PC-9 (cell line): Measurements from ENCODE around the gene CTSE. TPM values are rescaled to one million over a fixed set of nuclear protein-coding genes. Genes with fewer than 3 reads are reported as not detected.

Experiments used
- BruUV-seq: library from RNA; stranded (reverse); fragments of 400-500 nt; replicated peaks from 2 replicates; lab custom pipeline; 2021; lab: Mats Ljungman, UMichigan
- CTCF ChIA-PET: fragments of 300-600 bp; sonication (Branson Sonifier 250); formaldehyde crosslinking; loops from one replicate; lab custom pipeline; 2022; ENCODE audit warnings: antibody characterized with exemption; lab: Charles Lee
- POLR2A ChIA-PET: fragments of 300-600 bp; sonication (Branson Sonifier 250); formaldehyde crosslinking; loops from one replicate; lab custom pipeline; 2022; ENCODE audit warnings: antibody characterized with exemption; ENCODE audit not compliant: unreplicated experiment; lab: Charles Lee
- DNase-seq, 2 experiments: peaks; one replicate each; pipeline versions ENCODE4 v3.0.0 to v3.0.0-alpha.2; 2015 to 2022; ENCODE audit warnings: mixed read lengths in 1 of 2
- H2AFZ ChIP-seq: fragments of 200-600 bp; sonication (generic); 2 replicates; pipeline ENCODE4 v1.8.1; 2017; ENCODE audit warnings: antibody characterized with exemption
- H3F3A ChIP-seq: fragments of 200-600 bp; sonication (generic); 2 replicates; pipeline ENCODE4 v1.8.1; 2017; ENCODE audit warnings: antibody characterized with exemption, mild to moderate bottlenecking, low read depth; ENCODE audit not compliant: insufficient read depth
- H3K27ac ChIP-seq: fragments of 200-600 bp; sonication (generic); 2 replicates; pipeline ENCODE4 v1.6.1; 2016; ENCODE audit warnings: mixed run types
- H3K27me3 ChIP-seq: fragments of 200-600 bp; sonication (generic); 2 replicates; pipeline ENCODE4 v1.6.1; 2016; ENCODE audit warnings: low read depth, mixed run types; ENCODE audit not compliant: insufficient read depth
- H3K36me3 ChIP-seq: fragments of 200-600 bp; sonication (generic); 2 replicates; pipeline ENCODE4 v1.6.1; 2016; ENCODE audit warnings: low read depth, mixed run types
- H3K4me1 ChIP-seq: fragments of 200-600 bp; sonication (generic); replicated peaks from 2 replicates; pipeline ENCODE4 v1.6.1; 2016; ENCODE audit warnings: mixed run types; ENCODE audit not compliant: insufficient read depth
- H3K4me2 ChIP-seq: fragments of 200-600 bp; sonication (generic); 2 replicates; pipeline ENCODE4 v1.6.1; 2017; ENCODE audit warnings: mixed run types
- H3K4me3 ChIP-seq: fragments of 200-600 bp; sonication (generic); 2 replicates; pipeline ENCODE4 v1.6.1; 2016; ENCODE audit warnings: mixed run types
- H3K79me2 ChIP-seq: fragments of 200-600 bp; sonication (generic); 2 replicates; pipeline ENCODE4 v1.6.1; 2017; ENCODE audit warnings: low read depth, mixed run types
- H3K9me2 ChIP-seq: fragments of 200-600 bp; sonication (generic); 2 replicates; pipeline ENCODE4 v1.8.1; 2017; ENCODE audit warnings: mild to moderate bottlenecking; ENCODE audit not compliant: insufficient read depth
- H3K9me3 ChIP-seq: fragments of 200-600 bp; sonication (generic); 2 replicates; pipeline ENCODE4 v1.8.1; 2016; ENCODE audit warnings: low read depth; ENCODE audit not compliant: insufficient read depth
- H4K20me1 ChIP-seq: fragments of 200-600 bp; sonication (generic); 2 replicates; pipeline ENCODE4 v1.8.1; 2017; ENCODE audit not compliant: insufficient read depth
- EZH2 ChIP-seq: fragments of 200-600 bp; sonication (generic); IDR thresholded peaks from 2 replicates; pipeline ENCODE4 v1.8.0; 2017; ENCODE audit warnings: antibody characterized with exemption, low read depth
- intact Hi-C: fragments of 100-400 bp; cut with micrococcal nuclease; formaldehyde crosslinking; loops from one replicate; pipeline ENCODE4 v1.10.0; 2022; ENCODE audit not compliant: unreplicated experiment
- total RNA-seq: library from RNA; stranded (reverse); gene quantifications from 2 replicates; pipeline ENCODE4 v1.2.3, GENCODE V29; 2021
- TF ChIP-seq, protein P1 (sequence below): fragments of 200-600 bp; sonication (generic); conservative IDR thresholded peaks from 2 replicates; pipeline ENCODE4 v1.6.1; 2017; ENCODE audit warnings: mixed run types, antibody characterized with exemption, mild to moderate bottlenecking, moderate library complexity

Gene CTSE
- total RNA-seq, 1 experiment from 2014 or later, result 1.2 TPM

DNA sequence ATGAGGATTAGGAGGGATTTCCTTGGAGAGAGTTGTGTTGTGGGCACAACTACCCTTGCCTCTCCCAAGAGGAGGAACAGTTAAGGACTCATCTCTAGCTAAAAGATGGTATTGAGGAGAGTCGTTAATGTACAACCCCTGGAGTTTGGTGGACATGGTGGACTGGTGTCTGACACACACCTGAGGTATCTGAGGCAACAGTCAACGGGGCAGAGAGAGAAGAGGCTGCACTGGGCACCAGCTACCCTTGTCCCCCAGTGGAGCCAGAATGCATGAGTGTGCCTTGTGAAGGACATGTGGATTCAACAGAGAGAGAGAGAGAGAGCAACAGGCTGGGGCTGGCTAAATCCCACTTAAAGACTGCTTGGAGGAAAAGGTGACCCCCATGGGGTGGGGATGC lies 33.5 kb downstream of the CTSE start:
- intact Hi-C loops, result no loop called here
- Histone ChIP-seq H3K27ac (no peak overlapping the region), H3K4me2 (no peak overlapping the region), H3K79me2 (no peaks in the 10 kb centered on the region), H3K27me3 (no peaks in the 10 kb centered on the region), H3K4me3 (no peak overlapping the region), H3K9me2 (no peaks in the 10 kb centered on the region), H3K4me1 (no peaks in the 10 kb centered on the region), H3F3A (no peaks in the 10 kb centered on the region), H2AFZ (no peak overlapping the region), H3K9me3 (no peaks in the 10 kb centered on the region), H4K20me1 (no peaks in the 10 kb centered on the region), H3K36me3 (no peaks in the 10 kb centered on the region)
- POLR2A ChIA-PET, result no interaction called here
- no TSS peak for BruUV-seq
- CTCF ChIA-PET, result interaction anchor here (1.0 kb wide), 1 partner anchor 11 kb away, joined by 3 read pairs; no protein-coding TSS in a partner anchor
- TF ChIP-seq, protein P1, sequence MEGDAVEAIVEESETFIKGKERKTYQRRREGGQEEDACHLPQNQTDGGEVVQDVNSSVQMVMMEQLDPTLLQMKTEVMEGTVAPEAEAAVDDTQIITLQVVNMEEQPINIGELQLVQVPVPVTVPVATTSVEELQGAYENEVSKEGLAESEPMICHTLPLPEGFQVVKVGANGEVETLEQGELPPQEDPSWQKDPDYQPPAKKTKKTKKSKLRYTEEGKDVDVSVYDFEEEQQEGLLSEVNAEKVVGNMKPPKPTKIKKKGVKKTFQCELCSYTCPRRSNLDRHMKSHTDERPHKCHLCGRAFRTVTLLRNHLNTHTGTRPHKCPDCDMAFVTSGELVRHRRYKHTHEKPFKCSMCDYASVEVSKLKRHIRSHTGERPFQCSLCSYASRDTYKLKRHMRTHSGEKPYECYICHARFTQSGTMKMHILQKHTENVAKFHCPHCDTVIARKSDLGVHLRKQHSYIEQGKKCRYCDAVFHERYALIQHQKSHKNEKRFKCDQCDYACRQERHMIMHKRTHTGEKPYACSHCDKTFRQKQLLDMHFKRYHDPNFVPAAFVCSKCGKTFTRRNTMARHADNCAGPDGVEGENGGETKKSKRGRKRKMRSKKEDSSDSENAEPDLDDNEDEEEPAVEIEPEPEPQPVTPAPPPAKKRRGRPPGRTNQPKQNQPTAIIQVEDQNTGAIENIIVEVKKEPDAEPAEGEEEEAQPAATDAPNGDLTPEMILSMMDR, result no peak
- no peak for TF ChIP-seq EZH2
- DNase-seq, result no peak

DNA sequence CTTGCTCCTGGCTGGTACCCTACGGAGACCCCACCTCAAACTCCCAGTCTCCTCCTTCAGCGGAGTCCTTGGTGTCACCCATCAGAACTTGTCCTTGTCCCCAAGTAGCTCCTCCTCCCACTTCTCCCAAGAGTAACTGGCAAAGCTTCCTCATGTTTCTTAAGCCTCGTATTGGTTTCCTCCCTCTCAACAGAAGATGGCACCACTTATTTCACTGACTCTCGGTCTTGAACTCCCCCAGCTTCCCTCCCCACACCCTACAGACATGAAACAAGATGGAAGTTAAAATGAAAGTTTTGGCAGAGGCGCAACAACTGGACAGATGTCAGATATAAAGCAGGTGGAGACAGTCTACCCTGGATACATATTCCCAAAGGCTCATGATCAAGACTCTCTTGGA lies 33.9 kb downstream of the CTSE start:
- TF ChIP-seq, protein P1, result no peak
- no peak for TF ChIP-seq EZH2
- H4K20me1 ChIP-seq, result no peaks in the 10 kb centered on the region
- no peaks in the 10 kb centered on the region for H3K36me3 ChIP-seq
- H3K27ac ChIP-seq, result no peak overlapping the region
- no peaks in the 10 kb centered on the region for H3K9me2 ChIP-seq
- H3K4me1 ChIP-seq, result no peaks in the 10 kb centered on the region; the same call in 1 of the 2 replicates
- BruUV-seq, result no TSS peak
- ChIA-PET POLR2A (no interaction called here), CTCF (interaction anchor here (1.0 kb wide), 1 partner anchor 11 kb away, joined by 3 read pairs; no protein-coding TSS in a partner anchor)
- no peak overlapping the region for H2AFZ ChIP-seq
- no peaks in the 10 kb centered on the region for H3K27me3 ChIP-seq
- no peaks in the 10 kb centered on the region for H3K9me3 ChIP-seq
- no peaks in the 10 kb centered on the region for H3K79me2 ChIP-seq
- H3K4me2 ChIP-seq, result no peak overlapping the region
- H3F3A ChIP-seq, result no peaks in the 10 kb centered on the region
- DNase-seq, result no peak
- intact Hi-C loops, result no loop called here
- no peak overlapping the region for H3K4me3 ChIP-seq

DNA sequence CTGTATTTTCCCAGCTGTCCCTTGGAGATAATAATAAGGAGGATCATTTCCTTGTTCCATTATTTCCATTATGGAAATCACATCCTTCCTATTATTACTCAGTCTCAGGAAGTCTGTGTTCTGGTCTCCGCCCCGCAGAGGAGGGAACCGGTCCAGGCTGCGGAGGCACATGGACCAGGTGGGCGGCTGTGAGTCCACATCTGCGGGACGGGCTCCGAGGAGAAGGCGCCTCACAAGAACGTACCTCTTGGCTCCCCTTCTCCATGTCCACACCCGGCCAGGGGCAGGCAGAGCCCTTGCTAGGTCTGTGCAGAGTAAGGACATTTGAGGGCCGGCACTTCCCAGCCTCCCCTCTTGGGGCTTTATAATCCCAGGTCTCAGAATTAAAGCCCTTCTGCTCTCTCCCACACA lies 35.1 kb downstream of the CTSE start:
- intact Hi-C loops, result no loop called here
- Histone ChIP-seq H3K27me3 (no peaks in the 10 kb centered on the region), H3K79me2 (no peaks in the 10 kb centered on the region), H3K9me3 (no peaks in the 10 kb centered on the region), H3K27ac (no peak overlapping the region), H3K4me1 (peaks cover 11% of the 10 kb centered on the region), H3K4me2 (no peak overlapping the region), H3K4me3 (no peak overlapping the region), H2AFZ (no peak overlapping the region), H3F3A (peaks cover 11% of the 10 kb centered on the region), H3K36me3 (no peaks in the 10 kb centered on the region), H4K20me1 (no peaks in the 10 kb centered on the region), H3K9me2 (no peaks in the 10 kb centered on the region)
- ChIA-PET CTCF (no interaction called here), POLR2A (no interaction called here)
- no peak for TF ChIP-seq EZH2
- TF ChIP-seq, protein P1, result no peak
- DNase-seq, result no peak
- BruUV-seq, result no TSS peak
